Trophoblast cell (in vitro differentiated cells and primary cell): ENCODE measurements around the gene FAM20A.

ENCODE experiments used
- DNase-seq, 2 donors: peaks; one replicate each; pipeline ENCODE4 v3.0.0-alpha.2; 2016
- H2AFZ ChIP-seq: 2 replicates; pipeline ENCODE4 v1.6.1; 2013; ENCODE audit warnings: low read length, moderate library complexity, mild to moderate bottlenecking; ENCODE audit not compliant: insufficient read depth, poor library complexity
- H2AK5ac ChIP-seq: 2 replicates; pipeline ENCODE4 v1.6.1; 2013; ENCODE audit warnings: mild to moderate bottlenecking, low read length
- H2BK120ac ChIP-seq: 2 replicates; pipeline ENCODE4 v1.6.1; 2013; ENCODE audit warnings: low read length, mild to moderate bottlenecking, moderate library complexity; ENCODE audit not compliant: insufficient read depth, poor library complexity
- H2BK12ac ChIP-seq: 2 replicates; pipeline ENCODE4 v1.6.1; 2013; ENCODE audit warnings: mild to moderate bottlenecking, low read length, moderate library complexity
- H2BK5ac ChIP-seq: 2 replicates; pipeline ENCODE4 v1.6.1; 2013; ENCODE audit warnings: low read length, low read depth, moderate library complexity, mild to moderate bottlenecking; ENCODE audit not compliant: poor library complexity
- H3K14ac ChIP-seq: 2 replicates; pipeline ENCODE4 v1.6.1; 2013; ENCODE audit warnings: mild to moderate bottlenecking, low read length
- H3K18ac ChIP-seq: 2 replicates; pipeline ENCODE4 v1.6.1; 2013; ENCODE audit warnings: mild to moderate bottlenecking, low read length
- H3K23ac ChIP-seq: 2 replicates; pipeline ENCODE4 v1.6.1; 2013; ENCODE audit warnings: low read length
- H3K27ac ChIP-seq: 2 replicates; pipeline ENCODE4 v1.5.1; 2013; ENCODE audit warnings: low read depth, mild to moderate bottlenecking, inconsistent platforms, low read length, moderate library complexity
- H3K27me3 ChIP-seq: 2 replicates; pipeline ENCODE4 v1.6.1; 2013; ENCODE audit warnings: inconsistent platforms, mild to moderate bottlenecking, low read length, moderate library complexity; ENCODE audit not compliant: insufficient read depth
- H3K36me3 ChIP-seq, 2 experiments: 1 replicate in 1 of 2; 2 replicates in 1 of 2; pipeline ENCODE4 v1.6.1; 2013; ENCODE audit warnings: low read length in 2 of 2, mild to moderate bottlenecking in 2 of 2, moderate library complexity in 1 of 2; ENCODE audit not compliant: insufficient read depth in 2 of 2, control insufficient read depth in 1 of 2
- H3K4ac ChIP-seq: 2 replicates; pipeline ENCODE4 v1.6.1; 2013; ENCODE audit warnings: low read depth, mild to moderate bottlenecking, low read length, moderate library complexity
- H3K4me1 ChIP-seq, 2 experiments: 1 replicate in 1 of 2; 2 replicates in 1 of 2; pipeline ENCODE4 v1.6.1; 2013; ENCODE audit warnings: low read length in 2 of 2, mild to moderate bottlenecking in 2 of 2, moderate library complexity in 1 of 2; ENCODE audit not compliant: insufficient read depth in 2 of 2, control insufficient read depth in 1 of 2
- H3K4me2 ChIP-seq: 2 replicates; pipeline ENCODE4 v1.6.1; 2013; ENCODE audit warnings: inconsistent platforms, mild to moderate bottlenecking, low read length, moderate library complexity
- H3K4me3 ChIP-seq: 2 replicates; pipeline ENCODE4 v1.5.1; 2013; ENCODE audit warnings: mild to moderate bottlenecking, low read depth, low read length, inconsistent platforms
- H3K79me1 ChIP-seq: one replicate; pipeline ENCODE4 v1.6.1; 2013; ENCODE audit warnings: low read length
- H3K79me2 ChIP-seq: 2 replicates; pipeline ENCODE4 v1.6.1; 2013; ENCODE audit warnings: low read length, mild to moderate bottlenecking; ENCODE audit not compliant: control insufficient read depth, insufficient read depth, poor library complexity
- H3K9ac ChIP-seq: 2 replicates; pipeline ENCODE4 v1.6.1; 2013; ENCODE audit warnings: mild to moderate bottlenecking, low read length
- H3K9me3 ChIP-seq: 2 replicates; pipeline ENCODE4 v1.6.1; 2013; ENCODE audit warnings: low read depth, mild to moderate bottlenecking, control low read depth, inconsistent platforms, low read length; ENCODE audit not compliant: insufficient read depth
- H4K12ac ChIP-seq: 2 replicates; pipeline ENCODE4 v1.6.1; 2013; ENCODE audit warnings: low read depth, mild to moderate bottlenecking, low read length, moderate library complexity
- H4K8ac ChIP-seq: 2 replicates; pipeline ENCODE4 v1.6.1; 2013; ENCODE audit warnings: low read depth, mild to moderate bottlenecking, low read length, moderate library complexity
- H4K91ac ChIP-seq: one replicate; pipeline ENCODE4 v1.6.1; 2013; ENCODE audit warnings: low read depth, mild to moderate bottlenecking, low read length, moderate library complexity
- WGBS: extraction: QIAGEN DNeasy Blood & Tissue Kit; methylation state at CpG from one replicate; pipeline ENCODE4 v1.1.7; 2013; ENCODE audit warnings: missing lambda C conversion rate; ENCODE audit not compliant: insufficient read length, insufficient coverage; ENCODE audit errors: extremely low coverage; 5-methylcytosine and 5-hydroxymethylcytosine counted together

Gene FAM20A

GRCh38 chr17:68641276-68642117 is 40.3 kb upstream of the FAM20A start:
- Histone ChIP-seq H2BK5ac (no peak overlapping the region), H3K4ac (no peak overlapping the region), H4K91ac (no peak overlapping the region), H3K9me3 (peaks cover 2% of the 10 kb centered on the region), H3K18ac (no peak overlapping the region), H4K8ac (no peak overlapping the region), H3K27ac (no peak overlapping the region), H2BK12ac (no peak overlapping the region), H3K23ac (no peak overlapping the region), H2BK120ac (no peak overlapping the region), H4K12ac (no peak overlapping the region), H3K9ac (peak overlapping the region; percentile 34), H2AK5ac (no peak overlapping the region), H2AFZ (no peak overlapping the region), H3K79me2 (no peaks in the 10 kb centered on the region), H3K14ac (no peak overlapping the region), H3K79me1 (no peaks in the 10 kb centered on the region), H3K27me3 (no peaks in the 10 kb centered on the region), H3K36me3 (no peaks in the 10 kb centered on the region), H3K4me2 (no peak overlapping the region), H3K4me3 (no peak overlapping the region), H3K4me1 (no peaks in the 10 kb centered on the region)
- DNase-seq = peak; percentile 82 to 96
- WGBS = no CpG with 5 or more reads among the region's 9 CpGs

GRCh38 chr17:68640242-68640989 is 39.2 kb upstream of the FAM20A start:
- H3K27me3 ChIP-seq = no peaks in the 10 kb centered on the region
- no peak overlapping the region for H3K4ac ChIP-seq
- no peaks in the 10 kb centered on the region for H3K4me1 ChIP-seq
- no peak overlapping the region for H3K14ac ChIP-seq
- H3K23ac ChIP-seq = no peak overlapping the region
- H2BK12ac ChIP-seq = no peak overlapping the region
- DNase-seq = no peak
- peaks cover 2% of the 10 kb centered on the region for H3K9me3 ChIP-seq
- no peak overlapping the region for H3K4me3 ChIP-seq
- H4K12ac ChIP-seq = no peak overlapping the region
- no peak overlapping the region for H2AFZ ChIP-seq
- H2BK5ac ChIP-seq = no peak overlapping the region
- H3K18ac ChIP-seq = no peak overlapping the region
- H4K91ac ChIP-seq = no peak overlapping the region
- no peak overlapping the region for H3K4me2 ChIP-seq
- H3K79me2 ChIP-seq = no peaks in the 10 kb centered on the region
- no peaks in the 10 kb centered on the region for H3K79me1 ChIP-seq
- WGBS = 100% methylated on average over 1 of the region's 2 CpGs
- no peak overlapping the region for H4K8ac ChIP-seq
- no peaks in the 10 kb centered on the region for H3K36me3 ChIP-seq
- H2AK5ac ChIP-seq = no peak overlapping the region
- no peak overlapping the region for H3K27ac ChIP-seq
- H3K9ac ChIP-seq = no peak overlapping the region
- H2BK120ac ChIP-seq = no peak overlapping the region

DNA sequence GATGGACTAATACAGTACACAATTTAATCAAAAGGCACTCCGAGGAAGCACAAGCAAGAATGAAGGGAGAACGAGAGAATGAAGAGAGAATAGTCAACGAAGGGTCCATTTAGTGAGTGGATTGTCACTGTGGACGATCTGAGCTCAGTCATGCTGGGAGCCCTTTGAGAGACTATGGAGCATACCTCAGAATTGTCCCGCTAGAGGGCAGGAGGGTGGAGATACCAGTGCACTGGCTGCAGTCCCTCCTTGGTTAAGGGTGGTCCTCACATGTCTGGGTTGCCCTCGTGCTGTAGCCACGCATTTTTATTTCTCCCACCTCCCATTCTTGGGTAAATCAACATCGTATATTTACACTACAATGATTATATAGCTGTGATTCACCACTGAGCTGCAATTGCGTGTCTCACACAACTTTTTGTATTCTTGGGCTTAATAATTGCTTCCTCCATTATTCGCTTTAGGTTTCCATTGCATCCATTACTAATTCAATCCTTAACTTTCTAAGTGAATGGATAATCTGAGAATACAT is 33.2 kb upstream of the FAM20A start:
- Histone ChIP-seq H2AK5ac (no peak overlapping the region), H3K4me1 (no peaks in the 10 kb centered on the region), H3K27me3 (no peaks in the 10 kb centered on the region), H2BK5ac (no peak overlapping the region), H3K4me2 (no peak overlapping the region), H3K4ac (no peak overlapping the region), H2BK120ac (no peak overlapping the region), H4K8ac (no peak overlapping the region), H3K9ac (no peak overlapping the region), H3K4me3 (no peak overlapping the region), H3K79me1 (no peaks in the 10 kb centered on the region), H3K27ac (no peak overlapping the region), H3K9me3 (peaks cover 2% of the 10 kb centered on the region), H4K12ac (no peak overlapping the region), H3K23ac (no peak overlapping the region), H3K79me2 (no peaks in the 10 kb centered on the region), H3K18ac (no peak overlapping the region), H4K91ac (no peak overlapping the region), H2BK12ac (no peak overlapping the region), H2AFZ (no peak overlapping the region), H3K14ac (no peak overlapping the region), H3K36me3 (no peaks in the 10 kb centered on the region)
- DNase-seq = no peak
- WGBS = no CpG with 5 or more reads among the region's 10 CpGs

DNA sequence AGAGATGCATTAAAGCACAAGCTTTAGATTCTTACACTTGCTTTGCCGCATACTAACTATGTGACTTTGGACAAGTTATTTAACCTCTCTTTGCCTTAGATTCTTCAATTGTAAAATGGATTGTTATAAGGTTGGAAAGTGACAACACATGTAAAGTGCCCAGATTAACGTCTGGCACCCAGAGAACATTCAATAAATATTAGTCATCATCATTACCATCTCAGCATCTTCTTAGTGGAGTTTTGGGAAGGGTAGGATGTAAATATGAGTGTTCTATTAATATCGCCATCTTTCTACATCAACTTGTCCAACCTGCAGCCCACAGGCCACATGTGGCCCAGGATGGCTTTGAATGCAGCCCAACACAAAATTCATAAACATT is 27.4 kb upstream of the FAM20A start:
- no peak overlapping the region for H3K14ac ChIP-seq
- H4K8ac ChIP-seq = no peak overlapping the region
- no peaks in the 10 kb centered on the region for H3K79me1 ChIP-seq
- no peak overlapping the region for H3K4me3 ChIP-seq
- no peak for DNase-seq
- no peak overlapping the region for H3K23ac ChIP-seq
- no peak overlapping the region for H2AFZ ChIP-seq
- H3K79me2 ChIP-seq = no peaks in the 10 kb centered on the region
- no peak overlapping the region for H2BK12ac ChIP-seq
- H3K4ac ChIP-seq = no peak overlapping the region
- no peak overlapping the region for H3K9ac ChIP-seq
- H3K36me3 ChIP-seq = no peaks in the 10 kb centered on the region
- H2BK120ac ChIP-seq = no peak overlapping the region
- H2AK5ac ChIP-seq = no peak overlapping the region
- no peak overlapping the region for H2BK5ac ChIP-seq
- no peak overlapping the region for H4K91ac ChIP-seq
- no peaks in the 10 kb centered on the region for H3K9me3 ChIP-seq
- WGBS = no CpG with 5 or more reads among the region's 3 CpGs
- H4K12ac ChIP-seq = no peak overlapping the region
- H3K27me3 ChIP-seq = no peaks in the 10 kb centered on the region
- peaks cover 4 to 8% of the 10 kb centered on the region in 2 experiments for H3K4me1 ChIP-seq
- H3K18ac ChIP-seq = no peak overlapping the region
- no peak overlapping the region for H3K4me2 ChIP-seq
- H3K27ac ChIP-seq = no peak overlapping the region
